Transverse colon (tissue), 4 donors: ENCODE results near the gene VWA8.

Experiments used
- CTCF ChIP-seq, 5 experiments: fragments of 200-600 bp in 3 of 5; fragments of 450-650 bp in 2 of 5; sonication (generic) in 3 of 5; IDR thresholded peaks; 1 replicate in 2 of 5; 2 replicates in 3 of 5; pipeline ENCODE4 v1.5.1; 2016 to 2017; ENCODE audit warnings: antibody characterized with exemption in 5 of 5, inconsistent platforms in 3 of 5, mild to moderate bottlenecking in 2 of 5, moderate library complexity in 1 of 5
- POLR2AphosphoS5 ChIP-seq, 3 donors: sonication (generic); formaldehyde crosslinking; IDR thresholded peaks; one replicate each; pipeline ENCODE4 v1.6.1; 2016; ENCODE audit warnings: antibody characterized with exemption in 3 of 3

- TF ChIP-seq CTCF (IDR thresholded peaks at IDR 0.05) (no peak), POLR2AphosphoS5 (IDR thresholded peaks at IDR 0.05) (no peak)
Measured at GRCh38 chr13:41825691-41826090, 135.2 kb downstream of the VWA8 start.
